Peyer's patch (tissue), 4 donors: Measurements from ENCODE around the gene CADPS.

Experiments
- POLR2A ChIP-seq, 2 donors: fragments of 450-650 bp; IDR thresholded peaks; one replicate each; pipeline ENCODE4 v1.5.1; 2017; ENCODE audit warnings: antibody characterized with exemption in 2 of 2, mild to moderate bottlenecking in 2 of 2, moderate library complexity in 2 of 2
- TF ChIP-seq, protein P1 (sequence below), 6 experiments: fragments of 450-650 bp in 4 of 6; fragments of 200-600 bp in 2 of 6; sonication (generic) in 1 of 6; IDR thresholded peaks; one replicate each; pipeline ENCODE4 v1.5.1; 2017 to 2019; ENCODE audit warnings: antibody characterized with exemption in 6 of 6, mild to moderate bottlenecking in 3 of 6, moderate library complexity in 1 of 6

DNA sequence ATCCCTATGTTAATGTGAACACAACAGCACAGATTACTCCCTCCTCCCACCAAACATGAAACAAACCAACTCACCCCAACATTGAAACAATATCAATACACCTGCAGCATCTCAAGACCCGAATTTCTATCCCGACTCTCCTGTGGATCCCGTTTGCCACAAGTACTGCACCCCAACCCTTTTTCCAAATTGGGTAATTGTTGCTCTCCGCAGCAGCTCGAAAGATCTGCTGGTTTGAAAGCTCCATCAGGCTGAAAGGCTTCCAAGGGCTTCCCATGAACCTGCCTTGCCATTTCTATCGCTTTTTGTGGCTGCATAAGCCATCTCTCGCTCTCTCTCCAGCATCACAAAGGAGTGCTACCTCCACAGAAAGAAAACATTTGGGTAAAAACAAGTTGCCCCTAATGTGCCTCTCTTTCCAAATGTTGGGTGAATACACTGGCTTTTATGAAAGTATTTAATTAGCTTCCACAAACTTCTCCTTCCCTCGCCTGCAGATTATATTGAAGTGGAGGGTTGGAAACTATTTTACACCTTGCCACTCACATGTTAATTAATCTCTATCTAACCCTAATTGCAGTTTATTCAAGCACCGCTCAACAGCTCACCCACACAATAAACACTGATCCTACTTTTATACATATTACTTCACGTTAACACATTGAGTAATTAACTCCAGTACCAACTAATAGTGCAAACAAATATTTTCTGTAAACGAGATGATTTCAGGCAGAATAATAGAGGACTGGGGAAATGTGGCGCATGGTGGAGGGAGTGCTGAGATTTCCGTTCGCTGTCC lies 499.4 kb downstream of the CADPS start:
- TF ChIP-seq, protein P1, sequence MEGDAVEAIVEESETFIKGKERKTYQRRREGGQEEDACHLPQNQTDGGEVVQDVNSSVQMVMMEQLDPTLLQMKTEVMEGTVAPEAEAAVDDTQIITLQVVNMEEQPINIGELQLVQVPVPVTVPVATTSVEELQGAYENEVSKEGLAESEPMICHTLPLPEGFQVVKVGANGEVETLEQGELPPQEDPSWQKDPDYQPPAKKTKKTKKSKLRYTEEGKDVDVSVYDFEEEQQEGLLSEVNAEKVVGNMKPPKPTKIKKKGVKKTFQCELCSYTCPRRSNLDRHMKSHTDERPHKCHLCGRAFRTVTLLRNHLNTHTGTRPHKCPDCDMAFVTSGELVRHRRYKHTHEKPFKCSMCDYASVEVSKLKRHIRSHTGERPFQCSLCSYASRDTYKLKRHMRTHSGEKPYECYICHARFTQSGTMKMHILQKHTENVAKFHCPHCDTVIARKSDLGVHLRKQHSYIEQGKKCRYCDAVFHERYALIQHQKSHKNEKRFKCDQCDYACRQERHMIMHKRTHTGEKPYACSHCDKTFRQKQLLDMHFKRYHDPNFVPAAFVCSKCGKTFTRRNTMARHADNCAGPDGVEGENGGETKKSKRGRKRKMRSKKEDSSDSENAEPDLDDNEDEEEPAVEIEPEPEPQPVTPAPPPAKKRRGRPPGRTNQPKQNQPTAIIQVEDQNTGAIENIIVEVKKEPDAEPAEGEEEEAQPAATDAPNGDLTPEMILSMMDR (IDR thresholded peaks at IDR 0.05): no peak
- TF ChIP-seq POLR2A (IDR thresholded peaks at IDR 0.05): no peak
